ENCODE data around the gene CHMP4A. TPM values are rescaled to one million over a fixed set of nuclear protein-coding genes. Genes with fewer than 3 reads are reported as not detected.

Gene CHMP4A
- total RNA-seq, 1 donor from 2014 or later: 33.1 TPM

DNA sequence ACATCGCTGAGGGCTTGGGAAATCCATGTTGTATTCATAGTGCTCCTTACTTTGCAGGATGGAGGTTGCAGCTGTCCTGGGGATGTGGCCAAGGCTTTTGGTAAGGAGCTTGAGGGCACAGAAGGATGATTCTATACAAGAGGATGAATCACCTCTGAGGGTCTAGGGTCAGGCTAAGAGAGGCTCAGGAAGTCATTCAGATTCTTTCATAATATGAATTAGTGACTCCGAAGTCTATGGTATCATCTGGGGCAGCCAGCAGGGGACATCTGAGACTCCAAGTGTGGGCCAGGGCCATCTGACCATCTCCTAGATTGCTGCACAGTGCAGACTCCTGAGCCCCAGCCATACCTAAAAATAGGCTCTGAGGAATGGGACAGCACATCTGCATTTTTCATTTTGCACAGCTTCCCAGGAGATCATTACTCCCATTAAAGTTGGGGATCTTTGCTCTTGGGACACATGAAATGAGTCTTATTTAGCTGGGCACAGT, 24.2 kb upstream of the CHMP4A start:
- intact Hi-C loops (cut with micrococcal nuclease): no loop called here
- peaks cover 66% of the 10 kb centered on the region for H3K36me3 ChIP-seq

DNA sequence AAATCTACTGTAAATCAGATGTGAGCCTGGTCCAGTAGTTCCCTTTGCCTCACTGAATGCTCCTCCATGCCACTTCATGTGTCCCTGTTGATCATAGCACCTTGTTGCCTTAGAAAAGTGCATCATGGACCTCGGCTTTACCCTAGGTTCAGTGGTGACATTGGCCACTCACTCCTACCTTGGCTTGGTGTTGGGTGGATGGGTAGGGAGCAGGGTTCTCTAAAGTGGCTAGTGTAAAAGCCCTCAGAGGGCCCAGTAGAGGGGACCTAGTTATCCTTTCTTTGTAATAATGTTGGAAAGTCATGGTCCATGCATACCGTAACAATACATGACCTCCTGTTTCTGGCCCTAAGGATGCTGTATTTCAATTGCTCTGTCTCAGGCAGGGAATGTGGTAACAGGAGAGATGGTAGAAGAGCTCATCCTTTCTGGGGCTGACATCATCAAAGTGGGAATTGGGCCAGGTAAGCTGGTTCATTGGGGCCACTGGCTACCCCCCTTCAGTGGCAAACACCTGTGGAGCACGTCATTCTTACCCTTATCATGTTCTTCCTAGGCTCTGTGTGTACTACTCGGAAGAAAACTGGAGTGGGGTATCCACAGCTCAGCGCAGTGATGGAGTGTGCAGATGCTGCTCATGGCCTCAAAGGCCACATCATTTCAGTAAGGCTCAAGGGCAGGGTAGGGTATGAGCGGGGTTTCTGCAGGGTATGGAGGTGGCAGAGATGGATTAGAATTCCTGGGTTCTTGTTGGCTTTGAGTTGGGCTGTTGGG, 23.6 kb upstream of the CHMP4A start:
- H3K4me1 ChIP-seq: peaks cover 81% of the 10 kb centered on the region
- intact Hi-C loops (cut with micrococcal nuclease): no loop called here
- H3K36me3 ChIP-seq: peaks cover 66% of the 10 kb centered on the region
- H3K27ac ChIP-seq (replicated peaks): no peak overlapping the region
- H3K27me3 ChIP-seq (ENCODE audit: low read depth): no peaks in the 10 kb centered on the region
- TF ChIP-seq, protein P1, sequence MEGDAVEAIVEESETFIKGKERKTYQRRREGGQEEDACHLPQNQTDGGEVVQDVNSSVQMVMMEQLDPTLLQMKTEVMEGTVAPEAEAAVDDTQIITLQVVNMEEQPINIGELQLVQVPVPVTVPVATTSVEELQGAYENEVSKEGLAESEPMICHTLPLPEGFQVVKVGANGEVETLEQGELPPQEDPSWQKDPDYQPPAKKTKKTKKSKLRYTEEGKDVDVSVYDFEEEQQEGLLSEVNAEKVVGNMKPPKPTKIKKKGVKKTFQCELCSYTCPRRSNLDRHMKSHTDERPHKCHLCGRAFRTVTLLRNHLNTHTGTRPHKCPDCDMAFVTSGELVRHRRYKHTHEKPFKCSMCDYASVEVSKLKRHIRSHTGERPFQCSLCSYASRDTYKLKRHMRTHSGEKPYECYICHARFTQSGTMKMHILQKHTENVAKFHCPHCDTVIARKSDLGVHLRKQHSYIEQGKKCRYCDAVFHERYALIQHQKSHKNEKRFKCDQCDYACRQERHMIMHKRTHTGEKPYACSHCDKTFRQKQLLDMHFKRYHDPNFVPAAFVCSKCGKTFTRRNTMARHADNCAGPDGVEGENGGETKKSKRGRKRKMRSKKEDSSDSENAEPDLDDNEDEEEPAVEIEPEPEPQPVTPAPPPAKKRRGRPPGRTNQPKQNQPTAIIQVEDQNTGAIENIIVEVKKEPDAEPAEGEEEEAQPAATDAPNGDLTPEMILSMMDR (IDR thresholded peaks at IDR 0.05; ENCODE audit: borderline replicate concordance): no peak
- DNase-seq: no peak
- H3K4me3 ChIP-seq: no peak overlapping the region
- H3K9me3 ChIP-seq (replicated peaks): no peaks in the 10 kb centered on the region

More for the DNA sequence above, 24.2 kb upstream of the CHMP4A start:
- H3K4me1 ChIP-seq: peaks cover 80% of the 10 kb centered on the region
- H3K27ac ChIP-seq (replicated peaks): no peak overlapping the region
- no peak for DNase-seq
- no peaks in the 10 kb centered on the region for H3K27me3 ChIP-seq (ENCODE audit: low read depth)
- H3K9me3 ChIP-seq (replicated peaks): no peaks in the 10 kb centered on the region
- TF ChIP-seq, protein P1 (IDR thresholded peaks at IDR 0.05; ENCODE audit: borderline replicate concordance): no peak
- H3K4me3 ChIP-seq: no peak overlapping the region

DNA sequence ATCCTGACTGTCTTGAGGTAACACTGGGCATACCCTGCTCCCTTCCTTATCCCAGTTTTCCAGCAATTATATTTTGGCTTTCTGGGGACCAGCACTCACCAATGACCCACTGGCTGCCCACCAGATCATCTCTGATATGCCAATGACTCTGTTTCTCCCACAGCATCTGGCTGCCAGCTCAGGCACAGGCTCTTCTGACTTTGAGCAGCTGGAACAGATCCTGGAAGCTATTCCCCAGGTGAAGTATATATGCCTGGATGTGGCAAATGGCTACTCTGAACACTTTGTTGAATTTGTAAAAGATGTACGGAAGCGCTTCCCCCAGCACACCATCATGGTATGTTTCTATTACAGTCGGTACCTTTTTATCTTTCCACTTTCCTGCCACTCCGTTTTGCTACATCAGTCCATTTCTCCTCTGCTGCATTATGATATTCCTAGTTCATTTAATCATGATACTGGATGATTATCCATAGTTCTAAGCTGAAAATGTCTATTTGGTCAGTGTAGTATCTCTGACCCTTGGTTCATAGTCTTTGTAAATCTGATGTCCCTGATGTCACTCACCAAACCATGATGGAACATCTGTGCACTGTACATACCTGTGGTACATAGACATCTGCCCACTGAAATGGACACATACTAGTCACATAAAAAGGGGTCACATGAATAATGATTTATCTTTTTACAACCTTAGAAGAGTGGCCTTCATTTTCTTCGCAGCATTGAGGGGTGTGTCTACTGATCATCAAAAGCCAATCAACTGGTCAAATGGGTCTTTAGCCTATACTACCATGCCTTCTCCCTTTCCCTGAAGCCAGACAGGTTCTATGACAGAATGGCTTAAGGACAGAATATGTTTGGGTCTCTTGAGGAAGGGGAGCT, 22.8 kb upstream of the CHMP4A start:
- intact Hi-C loops (cut with micrococcal nuclease): no loop called here

DNA sequence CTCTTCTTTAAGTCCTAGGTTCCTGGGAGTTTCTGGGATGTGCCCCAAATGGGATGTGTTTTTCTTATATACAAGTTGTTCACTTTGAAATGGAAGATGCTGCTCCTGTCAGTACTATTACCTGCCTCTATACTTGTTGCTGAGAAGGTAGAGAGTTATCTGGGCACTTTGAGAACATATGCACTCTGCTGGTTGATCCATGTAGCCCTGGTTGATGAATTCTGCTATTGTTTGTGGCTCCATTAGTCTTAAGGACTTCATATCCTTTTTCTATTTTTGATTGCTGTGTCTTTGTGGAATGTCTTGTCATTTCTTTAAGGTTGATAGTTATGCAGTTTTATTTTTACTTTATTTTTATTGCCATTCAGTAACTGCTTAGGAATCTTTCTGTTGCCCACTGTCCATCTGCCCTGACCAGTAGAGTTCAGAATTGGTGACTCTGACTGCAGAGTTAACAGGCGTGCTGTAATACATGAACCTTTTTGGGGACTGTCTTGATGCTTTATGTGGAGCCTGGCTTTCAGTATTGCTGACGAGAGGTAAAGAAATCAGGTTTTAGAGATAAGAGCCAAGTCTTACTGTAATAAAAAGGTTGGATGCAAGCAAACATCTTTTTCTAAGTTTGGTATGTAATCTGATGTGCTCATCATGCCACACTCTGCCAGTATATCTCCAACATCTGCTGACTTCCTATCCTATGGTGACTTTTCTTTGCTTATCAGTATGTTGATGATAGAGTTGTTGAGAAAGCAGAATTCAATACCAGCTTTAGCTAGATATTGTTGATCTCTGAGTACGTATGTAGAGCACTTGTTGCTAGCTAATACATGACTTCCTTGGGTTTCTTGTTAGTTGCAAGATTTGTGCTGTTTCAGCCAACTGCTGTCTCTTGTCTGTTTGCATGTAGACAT, 21.1 kb upstream of the CHMP4A start:
- TF ChIP-seq, protein P1 (IDR thresholded peaks at IDR 0.05; ENCODE audit: borderline replicate concordance): no peak
- intact Hi-C loops (cut with micrococcal nuclease): no loop called here
- Histone ChIP-seq H3K4me3 (no peak overlapping the region), H3K9me3 (replicated peaks) (no peaks in the 10 kb centered on the region), H3K27me3 (ENCODE audit: low read depth) (no peaks in the 10 kb centered on the region), H3K36me3 (peaks cover 45% of the 10 kb centered on the region), H3K27ac (replicated peaks) (no peak overlapping the region), H3K4me1 (peaks cover 75% of the 10 kb centered on the region)
- no peak for DNase-seq

More for the DNA sequence above, 22.8 kb upstream of the CHMP4A start:
- H3K27ac ChIP-seq (replicated peaks): no peak overlapping the region
- peaks cover 62% of the 10 kb centered on the region for H3K36me3 ChIP-seq
- H3K9me3 ChIP-seq (replicated peaks): no peaks in the 10 kb centered on the region
- no peaks in the 10 kb centered on the region for H3K27me3 ChIP-seq (ENCODE audit: low read depth)
- no peak for DNase-seq
- H3K4me1 ChIP-seq: peaks cover 81% of the 10 kb centered on the region
- H3K4me3 ChIP-seq: no peak overlapping the region
- TF ChIP-seq, protein P1 (IDR thresholded peaks at IDR 0.05; ENCODE audit: borderline replicate concordance): no peak

DNA sequence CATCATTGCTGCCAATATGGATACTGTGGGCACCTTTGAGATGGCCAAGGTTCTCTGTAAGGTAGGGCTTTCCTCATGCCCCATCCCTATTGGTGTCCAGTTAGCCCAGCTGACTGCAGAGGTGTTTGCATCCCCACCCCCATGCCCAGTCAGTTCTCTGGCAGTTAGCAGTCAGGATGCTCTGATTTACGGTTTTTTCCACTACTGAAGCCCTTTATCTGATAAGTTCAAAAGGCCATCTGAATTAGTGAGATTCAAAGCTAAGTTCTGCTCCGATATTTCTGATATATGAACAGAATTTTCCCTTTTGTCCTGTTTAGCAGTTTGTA, 20.2 kb upstream of the CHMP4A start:
- Histone ChIP-seq H3K4me1 (peaks cover 66% of the 10 kb centered on the region), H3K27me3 (ENCODE audit: low read depth) (no peaks in the 10 kb centered on the region), H3K36me3 (peaks cover 37% of the 10 kb centered on the region), H3K27ac (replicated peaks) (peak overlapping the region; percentile 97), H3K9me3 (replicated peaks) (no peaks in the 10 kb centered on the region), H3K4me3 (peak overlapping the region; percentile 90)
- no peak for DNase-seq
- intact Hi-C loops (cut with micrococcal nuclease): no loop called here
- TF ChIP-seq, protein P1 (IDR thresholded peaks at IDR 0.05; ENCODE audit: borderline replicate concordance): no peak

All from left ventricle myocardium inferior (tissue), 1 donor.